B cell (primary cell): ENCODE measurements around the gene NUP58. TPM values are rescaled to one million over a fixed set of nuclear protein-coding genes. Genes with fewer than 3 reads are reported as not detected.

Experiments
- ATAC-seq: fragments of 200-7000 bp; cut with Tn5 transposase; one replicate; pipeline ENCODE4 v1.10.0; 2021; ENCODE audit warnings: low read depth, mild to moderate bottlenecking, moderate number of reproducible peaks, moderate library complexity
- CTCF ChIA-PET: fragments of 350-600 bp; sonication (Branson Sonifier 250); formaldehyde crosslinking; loops from one replicate; lab custom pipeline; 2021; ENCODE audit warnings: antibody characterized with exemption, inconsistent platforms; lab: Charles Lee
- POLR2A ChIA-PET: fragments of 350-600 bp; sonication (Branson Sonifier 250); formaldehyde crosslinking; loops from one replicate; lab custom pipeline; 2021; ENCODE audit warnings: antibody characterized with exemption; lab: Charles Lee
- DNase-seq: peaks from one replicate; pipeline ENCODE4 v3.0.0; 2013
- H2AFZ ChIP-seq: 2 replicates; pipeline ENCODE4 v1.6.1; 2012; ENCODE audit warnings: mild to moderate bottlenecking, low read depth, low read length; ENCODE audit not compliant: insufficient read depth, poor library complexity, severe bottlenecking
- H3K27ac ChIP-seq, 2 donors: 1 replicate in 1 of 2; 2 replicates in 1 of 2; pipeline ENCODE4 v1.5.1; 2012 to 2013; ENCODE audit warnings: low read length in 2 of 2, mild to moderate bottlenecking in 2 of 2, moderate library complexity in 1 of 2
- H3K27me3 ChIP-seq, 4 experiments: fragments of 200-600 bp in 1 of 4; sonication (generic) in 1 of 4; replicated peaks in 1 of 4; 1 replicate in 2 of 4; 2 replicates in 2 of 4; pipeline versions ENCODE4 v1.6.1 to v1.7.0; 2013 to 2016; ENCODE audit warnings: low read length in 3 of 4, mild to moderate bottlenecking in 2 of 4, mixed read lengths in 1 of 4, moderate library complexity in 1 of 4; ENCODE audit not compliant: insufficient read depth in 4 of 4, control insufficient read depth in 3 of 4; ENCODE audit errors: control extremely low read depth in 1 of 4
- H3K36me3 ChIP-seq, 2 experiments: replicated peaks in 1 of 2; 1 replicate in 1 of 2; 2 replicates in 1 of 2; pipeline versions ENCODE4 v1.6.1 to v1.7.1; 2013; ENCODE audit warnings: low read length in 1 of 2; ENCODE audit not compliant: insufficient read depth in 2 of 2, control insufficient read depth in 1 of 2; ENCODE audit errors: control extremely low read depth in 1 of 2, extremely low read depth in 1 of 2
- H3K4me1 ChIP-seq, 2 donors: fragments of 200-600 bp in 1 of 2; sonication (generic) in 1 of 2; 1 replicate in 1 of 2; 2 replicates in 1 of 2; pipeline versions ENCODE4 v1.5.1 to v1.6.1; 2013 to 2017; ENCODE audit warnings: low read length in 2 of 2; ENCODE audit not compliant: control insufficient read depth in 2 of 2, insufficient read depth in 2 of 2
- H3K4me2 ChIP-seq: replicated peaks from 2 replicates; pipeline ENCODE3; 2012; ENCODE audit warnings: mild to moderate bottlenecking, low read depth, low read length; ENCODE audit not compliant: poor library complexity, severe bottlenecking
- H3K4me3 ChIP-seq, 5 experiments: fragments of 200-600 bp in 1 of 5; sonication (generic) in 1 of 5; 1 replicate in 3 of 5; 2 replicates in 2 of 5; pipeline versions ENCODE4 v1.5.1 to v1.7.0; 2011 to 2016; ENCODE audit warnings: low read length in 4 of 5, mild to moderate bottlenecking in 4 of 5, low read depth in 2 of 5, control low read depth in 1 of 5, moderate library complexity in 1 of 5; ENCODE audit not compliant: insufficient read depth in 1 of 5; ENCODE audit errors: control extremely low read depth in 1 of 5, extremely low read depth in 1 of 5
- H3K79me2 ChIP-seq: fragments of 200-600 bp; sonication (generic); one replicate; pipeline ENCODE4 v1.6.0; 2016; ENCODE audit warnings: low read length; ENCODE audit not compliant: control insufficient read depth, insufficient read depth
- H3K9ac ChIP-seq: fragments of 200-600 bp; sonication (generic); 2 replicates; pipeline ENCODE4 v1.6.1; 2017; ENCODE audit warnings: mild to moderate bottlenecking, low read length, moderate library complexity
- H3K9me3 ChIP-seq, 3 donors: one replicate each; pipeline versions ENCODE4 v1.6.1 to v1.7.1; 2013; ENCODE audit warnings: low read length in 2 of 3; ENCODE audit not compliant: control insufficient read depth in 2 of 3, insufficient read depth in 1 of 3; ENCODE audit errors: control extremely low read depth in 1 of 3
- H4K20me1 ChIP-seq: 2 replicates; pipeline ENCODE4 v1.6.0; 2012; ENCODE audit warnings: mild to moderate bottlenecking, low read length; ENCODE audit not compliant: insufficient read depth, control insufficient read depth, poor library complexity, severe bottlenecking
- H3K27ac Mint-ChIP-seq: one replicate; pipeline ENCODE4 v1.8.0; 2021; ENCODE audit warnings: mixed read lengths
- H3K27me3 Mint-ChIP-seq: one replicate; pipeline ENCODE4 v1.8.0; 2021; ENCODE audit warnings: mixed read lengths
- H3K4me1 Mint-ChIP-seq: one replicate; pipeline ENCODE4 v1.8.0; 2021; ENCODE audit warnings: mixed read lengths
- H3K4me3 Mint-ChIP-seq: one replicate; pipeline ENCODE4 v1.8.0; 2021; ENCODE audit warnings: mixed read lengths
- H3K9me3 Mint-ChIP-seq: one replicate; pipeline ENCODE4 v1.8.0; 2022; ENCODE audit warnings: mixed read lengths; ENCODE audit not compliant: insufficient read depth
- CTCF ChIP-seq: fragments of 200-600 bp; IDR thresholded peaks from one replicate; pipeline ENCODE4 v1.8.0; 2022; ENCODE audit warnings: antibody characterized with exemption, mild to moderate bottlenecking
- EZH2 ChIP-seq: IDR thresholded peaks from 2 replicates; pipeline ENCODE4 v1.6.1; 2012; ENCODE audit warnings: borderline replicate concordance, low read depth, mild to moderate bottlenecking, moderate library complexity, low read length; ENCODE audit not compliant: insufficient read depth, poor library complexity, severe bottlenecking
- WGBS: methylation state at CpG from one replicate; pipeline ENCODE4 v1.1.5; 2013; ENCODE audit warnings: missing lambda C conversion rate; ENCODE audit not compliant: insufficient coverage; 5-methylcytosine and 5-hydroxymethylcytosine counted together
- intact Hi-C: fragments of 100-400 bp; cut with micrococcal nuclease; formaldehyde crosslinking; loops from one replicate; pipeline ENCODE4 v1.10.0; 2022
- polyA plus RNA-seq: library from polyadenylated mRNA; depleted of rRNA; stranded (reverse); fragments of >200 nt; gene quantifications from 2 replicates; pipeline ENCODE4 v1.2.3, GENCODE V29; 2012
- total RNA-seq, 2 donors: library from RNA; stranded (reverse); fragments of 120-200 nt in 1 of 2; gene quantifications; 1 replicate in 1 of 2; 2 replicates in 1 of 2; pipeline versions ENCODE4 v1.2.3 to v1.2.4, GENCODE V29; 2013 to 2022

Gene NUP58
- total and polyA plus RNA-seq, 2 donors (not counting 1 experiment from before 2014, with no cell fraction given) = 11.8 to 41.0 TPM

- no peaks in the 10 kb centered on the region for H3K27me3 ChIP-seq
- CTCF ChIA-PET = interaction anchor here (0.6 kb wide), 1 partner anchor 40 kb away, joined by 3 read pairs; no protein-coding TSS in a partner anchor
- DNase-seq (no peak), ATAC-seq (no peak)
- no peaks in the 10 kb centered on the region for H3K9me3 Mint-ChIP-seq
- H3K4me1 Mint-ChIP-seq = no peaks in the 10 kb centered on the region
- no peaks in the 10 kb centered on the region for H3K9me3 ChIP-seq
- H3K4me3 Mint-ChIP-seq = no peak overlapping the region
- no peaks in the 10 kb centered on the region for H3K4me1 ChIP-seq
- H3K36me3 ChIP-seq = peaks cover 0 to 31% of the 10 kb centered on the region in 2 experiments
- H3K4me2 ChIP-seq = no peak overlapping the region
- TF ChIP-seq EZH2 = no peak
- TF ChIP-seq CTCF = no peak
- no peak overlapping the region for H3K9ac ChIP-seq
- WGBS = no CpG with 5 or more reads among the region's 3 CpGs
- H3K27ac Mint-ChIP-seq = no peak overlapping the region
- no peaks in the 10 kb centered on the region for H4K20me1 ChIP-seq
- H3K27me3 Mint-ChIP-seq = no peaks in the 10 kb centered on the region
- no peak overlapping the region for H2AFZ ChIP-seq
- intact Hi-C loops = no loop called here
- H3K79me2 ChIP-seq = no peaks in the 10 kb centered on the region
- H3K27ac ChIP-seq = no peak overlapping the region
- POLR2A ChIA-PET = no interaction called here
- no peak overlapping the region for H3K4me3 ChIP-seq
Observed at GRCh38 chr13:25335856-25336255, 34.4 kb downstream of the NUP58 start.

GRCh38 chr13:25345576-25345975 lies 44.2 kb downstream of the NUP58 start:
- H4K20me1 ChIP-seq = no peaks in the 10 kb centered on the region
- H3K27me3 Mint-ChIP-seq = no peaks in the 10 kb centered on the region
- no peak for TF ChIP-seq CTCF
- no peak for TF ChIP-seq EZH2
- ATAC-seq = no peak
- H2AFZ ChIP-seq = no peak overlapping the region
- H3K4me3 ChIP-seq = no peak overlapping the region
- H3K27ac ChIP-seq = no peak overlapping the region
- no peak overlapping the region for H3K27ac Mint-ChIP-seq
- WGBS = 100% methylated on average over 1 of the region's 2 CpGs
- H3K36me3 ChIP-seq = no peaks in the 10 kb centered on the region
- intact Hi-C loops = no loop called here
- H3K4me1 Mint-ChIP-seq = no peaks in the 10 kb centered on the region
- POLR2A ChIA-PET = no interaction called here
- no peak overlapping the region for H3K4me3 Mint-ChIP-seq
- peaks cover 2% of the 10 kb centered on the region for H3K9me3 Mint-ChIP-seq
- DNase-seq = no peak
- H3K4me2 ChIP-seq = no peak overlapping the region
- peaks cover 0 to 4% (median 0%) of the 10 kb centered on the region in 3 donors for H3K9me3 ChIP-seq
- no peaks in the 10 kb centered on the region for H3K4me1 ChIP-seq
- CTCF ChIA-PET = interaction anchor here (0.8 to 1.7 kb wide), 2 partner anchors 12 to 30 kb away, joined by 3 to 7 read pairs; no protein-coding TSS in a partner anchor
- no peak overlapping the region for H3K9ac ChIP-seq
- no peaks in the 10 kb centered on the region for H3K79me2 ChIP-seq
- H3K27me3 ChIP-seq = no peaks in the 10 kb centered on the region
